ENCODE data around the gene USP17L30.
"Not testable (repeated sequence)": the region's sequence is repeated elsewhere in the genome, so short reads cannot be mapped to it uniquely, and the experiment has no call there.

USP17L30 gene, protein sequence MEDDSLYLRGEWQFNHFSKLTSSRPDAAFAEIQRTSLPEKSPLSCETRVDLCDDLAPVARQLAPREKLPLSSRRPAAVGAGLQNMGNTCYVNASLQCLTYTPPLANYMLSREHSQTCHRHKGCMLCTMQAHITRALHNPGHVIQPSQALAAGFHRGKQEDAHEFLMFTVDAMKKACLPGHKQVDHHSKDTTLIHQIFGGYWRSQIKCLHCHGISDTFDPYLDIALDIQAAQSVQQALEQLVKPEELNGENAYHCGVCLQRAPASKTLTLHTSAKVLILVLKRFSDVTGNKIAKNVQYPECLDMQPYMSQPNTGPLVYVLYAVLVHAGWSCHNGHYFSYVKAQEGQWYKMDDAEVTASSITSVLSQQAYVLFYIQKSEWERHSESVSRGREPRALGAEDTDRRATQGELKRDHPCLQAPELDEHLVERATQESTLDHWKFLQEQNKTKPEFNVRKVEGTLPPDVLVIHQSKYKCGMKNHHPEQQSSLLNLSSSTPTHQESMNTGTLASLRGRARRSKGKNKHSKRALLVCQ

DNA sequence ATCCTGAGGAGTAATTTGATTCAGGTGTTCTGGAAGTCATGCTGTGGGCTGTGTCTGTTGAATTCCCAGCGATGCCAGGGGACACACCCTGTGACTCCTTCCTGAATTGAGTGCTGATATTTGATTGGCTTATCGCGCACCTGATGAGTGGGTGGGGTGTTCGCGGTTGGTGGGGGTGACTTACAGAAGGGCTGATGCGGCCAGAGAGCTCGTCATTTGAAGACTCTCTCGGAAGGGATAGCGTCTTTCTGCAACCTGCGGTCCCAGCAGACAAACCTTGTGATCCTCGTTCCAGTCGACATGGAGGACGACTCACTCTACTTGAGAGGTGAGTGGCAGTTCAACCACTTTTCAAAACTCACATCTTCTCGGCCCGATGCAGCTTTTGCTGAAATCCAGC is at the start of gene USP17L30:
USP17L30 (plus strand) TSS at position 301 of the 400 bp plus-strand sequence; CDS start at position 301, 0 bp downstream.
- DNase-seq = not testable (repeated sequence)

DNA sequence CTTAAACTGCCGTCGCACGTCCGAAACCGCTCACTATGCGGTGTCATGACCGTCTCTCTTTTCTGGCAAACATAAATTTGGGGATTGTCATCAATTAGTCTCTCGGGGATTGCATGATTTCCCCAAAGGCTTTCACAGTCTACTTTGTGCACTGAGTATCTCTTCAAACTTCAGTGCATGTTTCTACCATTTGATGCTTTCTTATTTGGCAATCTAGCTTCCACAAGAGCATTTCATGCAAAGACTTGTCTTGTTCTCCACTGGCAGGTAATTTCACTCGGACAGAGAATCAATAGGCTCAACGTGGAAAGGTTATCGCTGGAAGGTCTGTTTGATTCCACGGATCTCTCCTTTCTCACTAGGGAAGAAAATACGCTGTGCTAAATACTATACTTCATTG is 38.7 kb upstream of the USP17L30 start:
- not testable (repeated sequence) for DNase-seq

DNA sequence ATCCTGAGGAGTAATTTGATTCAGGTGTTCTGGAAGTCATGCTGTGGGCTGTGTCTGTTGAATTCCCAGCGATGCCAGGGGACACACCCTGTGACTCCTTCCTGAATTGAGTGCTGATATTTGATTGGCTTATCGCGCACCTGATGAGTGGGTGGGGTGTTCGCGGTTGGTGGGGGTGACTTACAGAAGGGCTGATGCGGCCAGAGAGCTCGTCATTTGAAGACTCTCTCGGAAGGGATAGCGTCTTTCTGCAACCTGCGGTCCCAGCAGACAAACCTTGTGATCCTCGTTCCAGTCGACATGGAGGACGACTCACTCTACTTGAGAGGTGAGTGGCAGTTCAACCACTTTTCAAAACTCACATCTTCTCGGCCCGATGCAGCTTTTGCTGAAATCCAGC is 38.1 kb upstream of the USP17L30 start, which contains the start of gene USP17L24:
USP17L24 (plus strand) TSS at position 301 of the 400 bp plus-strand sequence; CDS start at position 301, 0 bp downstream.
- DNase-seq = not testable (repeated sequence)

DNA sequence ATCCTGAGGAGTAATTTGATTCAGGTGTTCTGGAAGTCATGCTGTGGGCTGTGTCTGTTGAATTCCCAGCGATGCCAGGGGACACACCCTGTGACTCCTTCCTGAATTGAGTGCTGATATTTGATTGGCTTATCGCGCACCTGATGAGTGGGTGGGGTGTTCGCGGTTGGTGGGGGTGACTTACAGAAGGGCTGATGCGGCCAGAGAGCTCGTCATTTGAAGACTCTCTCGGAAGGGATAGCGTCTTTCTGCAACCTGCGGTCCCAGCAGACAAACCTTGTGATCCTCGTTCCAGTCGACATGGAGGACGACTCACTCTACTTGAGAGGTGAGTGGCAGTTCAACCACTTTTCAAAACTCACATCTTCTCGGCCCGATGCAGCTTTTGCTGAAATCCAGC is 33.3 kb upstream of the USP17L30 start, which contains the start of gene USP17L25:
USP17L25 (plus strand) TSS at position 301 of the 400 bp plus-strand sequence; CDS start at position 301, 0 bp downstream.
- not testable (repeated sequence) for DNase-seq

DNA sequence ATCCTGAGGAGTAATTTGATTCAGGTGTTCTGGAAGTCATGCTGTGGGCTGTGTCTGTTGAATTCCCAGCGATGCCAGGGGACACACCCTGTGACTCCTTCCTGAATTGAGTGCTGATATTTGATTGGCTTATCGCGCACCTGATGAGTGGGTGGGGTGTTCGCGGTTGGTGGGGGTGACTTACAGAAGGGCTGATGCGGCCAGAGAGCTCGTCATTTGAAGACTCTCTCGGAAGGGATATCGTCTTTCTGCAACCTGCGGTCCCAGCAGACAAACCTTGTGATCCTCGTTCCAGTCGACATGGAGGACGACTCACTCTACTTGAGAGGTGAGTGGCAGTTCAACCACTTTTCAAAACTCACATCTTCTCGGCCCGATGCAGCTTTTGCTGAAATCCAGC is 28.6 kb upstream of the USP17L30 start, which contains the start of gene USP17L26:
USP17L26 (plus strand) TSS at position 301 of the 400 bp plus-strand sequence; CDS start at position 301, 0 bp downstream.
- DNase-seq = not testable (repeated sequence)

DNA sequence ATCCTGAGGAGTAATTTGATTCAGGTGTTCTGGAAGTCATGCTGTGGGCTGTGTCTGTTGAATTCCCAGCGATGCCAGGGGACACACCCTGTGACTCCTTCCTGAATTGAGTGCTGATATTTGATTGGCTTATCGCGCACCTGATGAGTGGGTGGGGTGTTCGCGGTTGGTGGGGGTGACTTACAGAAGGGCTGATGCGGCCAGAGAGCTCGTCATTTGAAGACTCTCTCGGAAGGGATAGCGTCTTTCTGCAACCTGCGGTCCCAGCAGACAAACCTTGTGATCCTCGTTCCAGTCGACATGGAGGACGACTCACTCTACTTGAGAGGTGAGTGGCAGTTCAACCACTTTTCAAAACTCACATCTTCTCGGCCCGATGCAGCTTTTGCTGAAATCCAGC is 23.8 kb upstream of the USP17L30 start, which contains the start of gene USP17L5:
USP17L5 (plus strand) TSS at position 301 of the 400 bp plus-strand sequence; CDS start at position 301, 0 bp downstream.
- DNase-seq = not testable (repeated sequence)

DNA sequence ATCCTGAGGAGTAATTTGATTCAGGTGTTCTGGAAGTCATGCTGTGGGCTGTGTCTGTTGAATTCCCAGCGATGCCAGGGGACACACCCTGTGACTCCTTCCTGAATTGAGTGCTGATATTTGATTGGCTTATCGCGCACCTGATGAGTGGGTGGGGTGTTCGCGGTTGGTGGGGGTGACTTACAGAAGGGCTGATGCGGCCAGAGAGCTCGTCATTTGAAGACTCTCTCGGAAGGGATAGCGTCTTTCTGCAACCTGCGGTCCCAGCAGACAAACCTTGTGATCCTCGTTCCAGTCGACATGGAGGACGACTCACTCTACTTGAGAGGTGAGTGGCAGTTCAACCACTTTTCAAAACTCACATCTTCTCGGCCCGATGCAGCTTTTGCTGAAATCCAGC is 19.1 kb upstream of the USP17L30 start, which contains the start of gene USP17L27:
USP17L27 (plus strand) TSS at position 301 of the 400 bp plus-strand sequence; CDS start at position 301, 0 bp downstream.
- DNase-seq = not testable (repeated sequence)

DNA sequence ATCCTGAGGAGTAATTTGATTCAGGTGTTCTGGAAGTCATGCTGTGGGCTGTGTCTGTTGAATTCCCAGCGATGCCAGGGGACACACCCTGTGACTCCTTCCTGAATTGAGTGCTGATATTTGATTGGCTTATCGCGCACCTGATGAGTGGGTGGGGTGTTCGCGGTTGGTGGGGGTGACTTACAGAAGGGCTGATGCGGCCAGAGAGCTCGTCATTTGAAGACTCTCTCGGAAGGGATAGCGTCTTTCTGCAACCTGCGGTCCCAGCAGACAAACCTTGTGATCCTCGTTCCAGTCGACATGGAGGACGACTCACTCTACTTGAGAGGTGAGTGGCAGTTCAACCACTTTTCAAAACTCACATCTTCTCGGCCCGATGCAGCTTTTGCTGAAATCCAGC is 14.3 kb upstream of the USP17L30 start, which contains the start of gene USP17L28:
USP17L28 (plus strand) TSS at position 301 of the 400 bp plus-strand sequence; CDS start at position 301, 0 bp downstream.
- DNase-seq = not testable (repeated sequence)

DNA sequence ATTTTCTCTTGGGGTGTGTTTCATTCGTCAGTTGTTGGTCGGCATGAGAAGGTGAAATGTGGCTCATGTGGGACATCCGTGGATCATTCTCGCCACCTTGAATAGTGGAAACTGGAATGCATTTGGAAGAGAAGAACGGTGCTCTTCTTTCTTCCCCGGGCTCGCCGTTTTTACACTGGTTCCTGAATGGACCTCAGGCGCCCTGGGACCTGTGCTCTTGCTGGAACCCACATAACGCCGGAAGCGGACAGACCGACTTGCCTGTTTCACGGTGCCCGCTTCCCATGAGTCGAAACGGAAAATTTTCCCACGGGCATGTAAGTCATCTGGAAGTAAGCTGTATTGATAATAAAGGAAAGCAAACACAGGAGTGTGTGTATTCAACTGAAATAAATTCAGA is 12.1 kb upstream of the USP17L30 start:
- not testable (repeated sequence) for DNase-seq

DNA sequence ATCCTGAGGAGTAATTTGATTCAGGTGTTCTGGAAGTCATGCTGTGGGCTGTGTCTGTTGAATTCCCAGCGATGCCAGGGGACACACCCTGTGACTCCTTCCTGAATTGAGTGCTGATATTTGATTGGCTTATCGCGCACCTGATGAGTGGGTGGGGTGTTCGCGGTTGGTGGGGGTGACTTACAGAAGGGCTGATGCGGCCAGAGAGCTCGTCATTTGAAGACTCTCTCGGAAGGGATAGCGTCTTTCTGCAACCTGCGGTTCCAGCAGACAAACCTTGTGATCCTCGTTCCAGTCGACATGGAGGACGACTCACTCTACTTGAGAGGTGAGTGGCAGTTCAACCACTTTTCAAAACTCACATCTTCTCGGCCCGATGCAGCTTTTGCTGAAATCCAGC is 9.6 kb upstream of the USP17L30 start, which contains the start of gene USP17L29:
USP17L29 (plus strand) TSS at position 301 of the 400 bp plus-strand sequence; CDS start at position 301, 0 bp downstream.
- DNase-seq = not testable (repeated sequence)

DNA sequence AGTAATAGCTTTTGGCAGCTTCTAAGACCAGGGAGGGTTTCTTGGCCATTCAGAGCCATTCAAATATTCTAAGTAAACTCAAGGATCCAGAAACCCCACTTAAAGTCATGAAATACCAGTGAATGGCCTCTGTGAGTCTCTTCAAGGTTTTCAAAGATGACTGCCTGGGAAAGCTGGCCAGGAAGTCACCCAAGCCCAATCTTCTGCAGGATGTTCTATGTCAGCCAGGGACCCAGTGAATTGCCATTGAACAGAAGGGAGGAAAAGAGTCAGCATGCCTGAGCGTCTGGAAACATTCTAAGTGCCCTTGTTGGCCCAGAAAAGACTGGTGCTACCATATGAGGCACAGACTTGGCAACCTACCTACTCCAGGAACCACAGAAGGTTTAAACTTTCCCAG is 17.0 kb downstream of the USP17L30 start:
- not testable (repeated sequence) for DNase-seq

DNA sequence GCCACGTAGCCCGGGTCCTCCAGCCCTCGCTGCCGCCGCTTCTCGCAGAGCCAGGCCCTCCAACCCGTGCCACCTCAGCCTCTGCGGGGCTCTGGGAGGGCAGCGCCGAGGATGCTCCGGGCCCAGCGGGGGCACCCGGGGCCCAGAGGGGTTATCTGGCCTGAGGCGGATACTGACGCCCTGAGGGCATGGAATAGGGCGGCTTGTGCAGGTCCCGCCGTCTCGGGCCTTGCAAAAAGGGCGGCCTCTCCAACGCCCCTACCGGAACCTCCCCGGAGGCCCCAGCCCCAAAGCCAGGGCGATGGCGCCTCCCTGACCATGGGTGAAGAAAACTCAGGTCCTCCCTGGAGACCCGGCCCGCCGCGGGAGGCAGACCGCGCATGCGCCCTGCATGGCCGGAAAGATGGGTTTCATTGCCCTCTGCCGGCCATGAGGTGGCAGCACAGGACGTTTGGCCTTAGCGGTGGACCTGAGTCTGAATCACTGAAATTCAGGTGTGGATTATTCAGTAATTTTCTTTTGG is 18.1 kb downstream of the USP17L30 start:
- DNase-seq = not testable (repeated sequence)

DNA sequence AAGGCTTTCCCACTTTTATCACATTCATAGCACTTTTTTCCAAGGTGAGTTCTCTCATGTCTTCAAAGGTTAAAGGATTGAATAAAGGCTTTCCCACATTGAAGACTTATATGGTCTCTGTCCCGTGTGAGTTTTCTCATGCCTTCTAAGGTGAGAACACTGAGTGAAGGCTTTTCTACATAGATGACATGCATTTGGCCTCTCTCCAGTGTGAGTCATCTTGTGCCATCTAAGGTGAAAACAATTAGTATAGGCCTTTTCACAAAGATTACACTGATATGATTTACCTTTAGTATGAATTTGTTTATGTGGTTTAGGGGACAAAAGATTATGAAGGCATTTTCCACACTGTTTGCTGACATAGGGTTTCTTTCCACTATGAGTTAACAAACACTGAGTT is 21.2 kb downstream of the USP17L30 start:
- DNase-seq = no peak

DNA sequence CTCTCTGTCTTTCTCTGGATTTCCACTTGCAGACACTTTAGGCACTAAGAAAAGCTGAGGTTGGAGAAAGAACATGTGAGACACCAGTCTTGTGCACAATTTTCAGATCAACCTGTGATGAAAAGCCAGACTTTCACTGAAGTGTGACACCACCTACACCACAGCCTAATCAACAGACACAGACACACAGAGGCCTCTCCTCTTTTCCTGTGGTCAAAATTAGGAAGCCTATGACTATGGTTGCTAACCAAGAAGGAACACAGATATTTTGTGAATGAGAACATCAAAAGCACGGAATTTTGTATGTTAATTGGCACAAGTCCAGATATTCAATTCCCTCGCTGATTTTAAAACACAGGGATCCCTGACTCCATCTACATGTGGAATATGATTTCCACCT is 26.1 kb downstream of the USP17L30 start:
- not testable (repeated sequence) for DNase-seq

DNA sequence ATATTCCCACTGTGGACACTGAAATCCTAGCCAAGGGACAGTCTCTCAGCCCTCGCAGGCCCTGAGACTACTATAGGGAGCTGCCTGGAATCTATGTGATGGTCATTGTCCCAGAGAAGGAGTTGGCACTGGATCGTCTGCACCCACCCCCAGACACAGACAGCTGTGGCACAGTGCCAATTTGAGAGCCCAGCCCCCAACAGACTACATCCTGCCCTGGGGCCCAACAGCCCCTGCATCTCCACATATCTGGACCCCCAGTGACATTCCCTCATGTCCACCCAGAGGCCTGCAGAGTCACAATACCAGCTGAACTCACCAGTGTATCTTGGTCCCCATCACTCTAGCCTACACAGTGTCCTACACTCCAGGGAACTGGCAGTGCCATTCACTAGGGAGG is 42.8 kb downstream of the USP17L30 start:
- not testable (repeated sequence) for DNase-seq

DNA sequence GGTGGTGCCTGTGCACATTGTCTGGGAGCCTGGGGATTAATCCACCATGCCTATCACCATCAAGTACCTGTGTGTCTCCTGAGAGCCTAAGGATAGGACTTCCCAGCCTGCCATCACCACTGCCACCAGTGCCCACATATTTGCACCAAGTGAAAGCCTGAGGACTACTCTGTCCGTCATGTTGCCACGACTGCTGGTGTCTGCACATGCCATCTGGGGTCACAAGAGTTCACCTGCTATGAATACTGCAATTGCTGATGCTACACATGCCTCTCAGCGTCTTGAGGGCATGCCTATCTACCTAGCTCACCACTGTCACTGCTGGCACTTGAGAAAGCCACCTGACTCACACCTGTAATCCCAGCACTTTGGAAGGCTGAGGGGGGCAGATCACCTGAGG is 43.6 kb downstream of the USP17L30 start:
- DNase-seq = not testable (repeated sequence)

DNA sequence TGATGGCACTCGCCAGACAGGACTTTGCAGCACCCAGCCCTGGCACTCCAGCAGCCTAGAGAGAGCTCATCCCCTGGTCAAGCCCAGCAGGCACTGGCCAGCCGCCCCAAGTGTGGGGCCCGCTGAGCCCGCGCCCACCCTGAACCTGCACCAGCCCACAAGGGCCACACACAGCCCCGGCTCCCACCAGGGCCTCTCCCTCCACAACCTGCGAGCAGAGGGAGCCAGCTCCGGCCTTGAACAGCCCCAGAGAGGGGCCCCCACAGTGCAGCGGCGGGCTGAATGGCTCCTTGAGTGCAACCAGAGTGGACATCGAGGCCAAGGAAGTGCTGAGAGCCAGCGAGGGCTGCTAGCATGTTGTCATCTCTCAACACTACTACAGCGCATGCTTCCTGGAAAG is 46.9 kb downstream of the USP17L30 start:
- DNase-seq = no peak

All from DMS 273 treated with DMSO at 0.1 percent for 48 hours (cell line).